Activated naive CD4-positive, alpha-beta T cell treated with Interleukin-2 at 50 U/mL for 16 hours (primary cell): Measurements from ENCODE around the gene TADA3.
"Not testable (repeated sequence)": the region's sequence is repeated elsewhere in the genome, so short reads cannot be mapped to it uniquely, and the experiment has no call there.

ENCODE experiments used
- DNase-seq: peaks from one replicate; pipeline ENCODE4 v3.0.0-alpha.2; 2020

TADA3 gene

GRCh38 chr3:9782770-9783169, 9.5 kb downstream of the TADA3 start:
- no peak for DNase-seq

- DNase-seq: no peak
Measured at GRCh38 chr3:9781978-9782603, 10.2 kb downstream of the TADA3 start.

- no peak for DNase-seq
Measured at GRCh38 chr3:9781551-9781950, 10.7 kb downstream of the TADA3 start.

GRCh38 chr3:9780910-9781309, 11.4 kb downstream of the TADA3 start:
- DNase-seq: no peak

- DNase-seq: no peak
Measured at GRCh38 chr3:9780458-9780812, 11.8 kb downstream of the TADA3 start.

- DNase-seq: peak; percentile 31
Measured at GRCh38 chr3:9779721-9780457, 12.4 kb downstream of the TADA3 start.

- no peak for DNase-seq
Measured at GRCh38 chr3:9779075-9779593, 13.1 kb downstream of the TADA3 start.

- DNase-seq: peak; percentile 76
Measured at GRCh38 chr3:9778143-9779074, 13.9 kb downstream of the TADA3 start.

- DNase-seq: no peak
Measured at GRCh38 chr3:9777694-9778021, 14.6 kb downstream of the TADA3 start.

GRCh38 chr3:9776896-9777693, 15.2 kb downstream of the TADA3 start:
- no peak for DNase-seq

GRCh38 chr3:9771007-9771406, 21.3 kb downstream of the TADA3 start:
- DNase-seq: not testable (repeated sequence)

GRCh38 chr3:9770276-9770812, 21.9 kb downstream of the TADA3 start:
- no peak for DNase-seq

- peak; percentile 71 for DNase-seq
Measured at GRCh38 chr3:9769426-9770275, 22.6 kb downstream of the TADA3 start, which contains the start of gene CAMK1. Gene CAMK1 (minus strand): TSS chr3:9769947. CDS start chr3:9767749, 2,198 bp downstream.

- no peak for DNase-seq
Measured at GRCh38 chr3:9769012-9769411, 23.3 kb downstream of the TADA3 start.

- DNase-seq: no peak
Measured at GRCh38 chr3:9768141-9768775, 24.0 kb downstream of the TADA3 start.

- no peak for DNase-seq
Measured at GRCh38 chr3:9767418-9767817, 24.9 kb downstream of the TADA3 start.

- no peak for DNase-seq
Measured at GRCh38 chr3:9765865-9766264, 26.4 kb downstream of the TADA3 start.

GRCh38 chr3:9762871-9763270, 29.4 kb downstream of the TADA3 start:
- DNase-seq: no peak

GRCh38 chr3:9761919-9762318, 30.4 kb downstream of the TADA3 start:
- DNase-seq: no peak

- DNase-seq: no peak
Measured at GRCh38 chr3:9760779-9761505, 31.3 kb downstream of the TADA3 start.
